HepG2 (cell line): ENCODE data around the gene CNR2. TPM values are rescaled to one million over a fixed set of nuclear protein-coding genes. Genes with fewer than 3 reads are reported as not detected.

Experiments used
- ARNT2 ChIP-seq: sonication (generic); formaldehyde crosslinking; IDR thresholded peaks from 2 replicates; pipeline ENCODE4 v1.8.0; 2022; ENCODE audit warnings: mild to moderate bottlenecking, low read depth, missing genetic modification reagents, moderate library complexity
- CBFB ChIP-seq: sonication (generic); formaldehyde crosslinking; IDR thresholded peaks from 2 replicates; pipeline ENCODE4 v1.4.0; 2020; ENCODE audit warnings: missing genetic modification reagents
- CHCHD3 ChIP-seq: sonication (generic); formaldehyde crosslinking; IDR thresholded peaks from 2 replicates; pipeline ENCODE4 v1.8.0; 2022; ENCODE audit warnings: mild to moderate bottlenecking, missing genetic modification reagents, moderate library complexity
- ELF3 ChIP-seq: IDR thresholded peaks from 2 replicates; pipeline ENCODE4 v1.6.1; 2016; ENCODE audit warnings: missing genetic modification reagents, missing compliant biosample characterization
- ISX ChIP-seq: sonication (generic); formaldehyde crosslinking; conservative IDR thresholded peaks from 2 replicates; pipeline ENCODE4 v1.5.0; 2020; ENCODE audit warnings: missing genetic modification reagents
- MED8 ChIP-seq: sonication (generic); formaldehyde crosslinking; IDR thresholded peaks from 2 replicates; pipeline ENCODE4 v1.8.1; 2023; ENCODE audit warnings: mild to moderate bottlenecking, missing genetic modification reagents; ENCODE audit not compliant: insufficient replicate concordance
- MLLT10 ChIP-seq: sonication (generic); formaldehyde crosslinking; IDR thresholded peaks from 2 replicates; pipeline ENCODE4 v1.4.0; 2020; ENCODE audit warnings: missing genetic modification reagents
- NFE2L2 ChIP-seq: fragments of 150-350 bp; IDR thresholded peaks from 2 replicates; pipeline ENCODE4 v1.6.1; 2014; ENCODE audit warnings: low read length
- NFYB ChIP-seq: sonication (generic); formaldehyde crosslinking; IDR thresholded peaks from 2 replicates; pipeline ENCODE4 v1.4.0; 2020; ENCODE audit warnings: missing genetic modification reagents
- NR0B2 ChIP-seq: sonication (generic); formaldehyde crosslinking; IDR thresholded peaks from 2 replicates; pipeline ENCODE4 v1.4.0; 2020; ENCODE audit warnings: mild to moderate bottlenecking, missing genetic modification reagents
- NR2F1 ChIP-seq, 2 experiments: fragments of 450-650 bp in 1 of 2; formaldehyde crosslinking in 1 of 2; IDR thresholded peaks; 2 replicates each; pipeline versions ENCODE4 v1.5.0 to v1.6.1; 2016 to 2020; ENCODE audit warnings: mild to moderate bottlenecking in 1 of 2, missing compliant biosample characterization in 1 of 2, missing genetic modification reagents in 1 of 2, moderate library complexity in 1 of 2
- SNAI1 ChIP-seq: sonication (generic); formaldehyde crosslinking; IDR thresholded peaks from 2 replicates; pipeline ENCODE4 v1.5.0; 2020; ENCODE audit warnings: mild to moderate bottlenecking, missing genetic modification reagents, borderline replicate concordance
- SP1 ChIP-seq, 2 experiments: fragments of 450-650 bp in 1 of 2; sonication (generic) in 1 of 2; formaldehyde crosslinking in 1 of 2; IDR thresholded peaks; 2 replicates each; pipeline versions ENCODE4 v1.4.0 to v1.6.1; 2016 to 2020; ENCODE audit warnings: missing genetic modification reagents in 1 of 2
- SRSF9 ChIP-seq: fragments of 200-400 bp; formaldehyde crosslinking; IDR thresholded peaks from 2 replicates; pipeline ENCODE4 v1.6.1; 2018; ENCODE audit warnings: borderline replicate concordance, mild to moderate bottlenecking, low read depth, low read length; ENCODE audit not compliant: insufficient read depth, poor library complexity, severe bottlenecking
- ZFY ChIP-seq: sonication (generic); formaldehyde crosslinking; IDR thresholded peaks from 2 replicates; pipeline ENCODE4 v1.4.0; 2020; ENCODE audit warnings: missing genetic modification reagents
- ZNF20 ChIP-seq: sonication (generic); formaldehyde crosslinking; IDR thresholded peaks from 2 replicates; pipeline ENCODE4 v1.4.0; 2020; ENCODE audit warnings: mild to moderate bottlenecking, moderate library complexity, missing genetic modification reagents
- ZNF367 ChIP-seq: sonication (generic); formaldehyde crosslinking; IDR thresholded peaks from 2 replicates; pipeline ENCODE4 v1.4.0; 2020; ENCODE audit warnings: missing genetic modification reagents, borderline replicate concordance
- ZNF737 ChIP-seq: sonication (generic); formaldehyde crosslinking; IDR thresholded peaks from 2 replicates; pipeline ENCODE4 v1.5.0; 2020; ENCODE audit warnings: missing genetic modification reagents, mild to moderate bottlenecking, borderline replicate concordance
- ZSCAN22 ChIP-seq: sonication (generic); formaldehyde crosslinking; IDR thresholded peaks from 2 replicates; pipeline ENCODE4 v1.4.0; 2020; ENCODE audit warnings: mild to moderate bottlenecking, missing genetic modification reagents
- polyA plus RNA-seq, 8 experiments: library from polyadenylated mRNA; depleted of rRNA in 3 of 8; stranded (reverse) in 7 of 8; unstranded in 1 of 8; fragments of >200 nt; fragmentation: Illumina TruSeq in 4 of 8; extraction: Trizol in 4 of 8; gene quantifications; 2 replicates each; pipeline versions ENCODE4 v1.2.1 to v1.2.3, GENCODE V29; 2011 to 2016; ENCODE audit warnings: low read depth in 4 of 8, missing spikeins in 1 of 8, mixed read lengths in 1 of 8; ENCODE audit not compliant: insufficient read depth in 1 of 8
- total RNA-seq, 5 experiments: library from RNA; depleted of rRNA; stranded (reverse); fragments of >200 nt; fragmentation: Illumina TruSeq; extraction: Trizol; gene quantifications; 2 replicates each; pipeline ENCODE4 v1.2.3, GENCODE V29; 2016; ENCODE audit warnings: low read depth in 1 of 5
- TF ChIP-seq, protein P1 (sequence below): sonication (generic); formaldehyde crosslinking; IDR thresholded peaks from 2 replicates; pipeline ENCODE4 v1.4.0; 2020; ENCODE audit warnings: mild to moderate bottlenecking, missing genetic modification reagents
- TF ChIP-seq, protein P2 (sequence below): sonication (generic); formaldehyde crosslinking; IDR thresholded peaks from 2 replicates; pipeline ENCODE4 v1.8.0; 2022; ENCODE audit warnings: mild to moderate bottlenecking, missing genetic modification reagents; ENCODE audit not compliant: insufficient replicate concordance
- TF ChIP-seq, protein P3 (sequence below): sonication (generic); formaldehyde crosslinking; IDR thresholded peaks from 2 replicates; pipeline ENCODE4 v1.5.0; 2020; ENCODE audit warnings: mild to moderate bottlenecking, missing genetic modification reagents, borderline replicate concordance

The CNR2 gene
- total and polyA plus RNA-seq, 2 of the 13 experiments (the other 11 are each of a cell fraction or from before 2014, with no cell fraction given) = not detected

DNA sequence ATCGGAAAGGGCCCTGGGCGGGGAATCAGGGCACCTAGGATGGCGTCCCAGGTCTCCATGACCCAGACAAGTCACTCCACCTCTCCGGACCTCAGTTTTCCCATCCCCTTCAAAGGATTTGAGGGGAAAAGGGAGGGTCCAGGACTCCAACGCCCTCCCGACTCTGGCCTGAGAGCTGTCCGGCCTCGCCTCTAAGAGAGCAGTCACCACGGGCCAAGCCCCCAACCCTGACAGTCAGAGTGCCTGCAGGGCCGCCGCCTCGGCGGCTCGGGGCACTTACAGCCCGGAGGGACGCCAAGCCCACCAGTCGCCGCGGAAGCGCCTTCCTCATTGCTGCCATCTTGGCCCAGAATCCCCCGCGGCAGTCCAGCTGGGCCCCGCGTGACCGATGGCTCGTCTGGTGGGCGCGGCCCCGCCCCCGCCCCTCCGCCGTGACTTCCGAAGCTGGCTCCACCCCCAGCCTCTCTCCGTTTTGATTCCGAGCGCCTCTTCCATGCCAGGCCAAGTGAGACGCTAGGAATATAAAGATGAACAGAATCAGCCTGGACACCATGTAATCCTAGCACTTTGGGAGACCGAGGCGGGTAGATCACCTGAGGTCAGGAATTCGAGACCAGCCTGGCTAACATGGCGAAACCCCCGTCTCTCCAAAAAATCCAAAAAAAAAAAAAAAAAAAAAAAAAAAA, 87.9 kb downstream of the CNR2 start, which contains the start of gene HMGCL (continued):
- TF ChIP-seq NFYB (CRISPR knock-in tag) = no peak
- TF ChIP-seq ZSCAN22 (CRISPR knock-in tag) = no peak
- TF ChIP-seq ZNF737 (CRISPR knock-in tag) = no peak
- TF ChIP-seq, protein P1, sequence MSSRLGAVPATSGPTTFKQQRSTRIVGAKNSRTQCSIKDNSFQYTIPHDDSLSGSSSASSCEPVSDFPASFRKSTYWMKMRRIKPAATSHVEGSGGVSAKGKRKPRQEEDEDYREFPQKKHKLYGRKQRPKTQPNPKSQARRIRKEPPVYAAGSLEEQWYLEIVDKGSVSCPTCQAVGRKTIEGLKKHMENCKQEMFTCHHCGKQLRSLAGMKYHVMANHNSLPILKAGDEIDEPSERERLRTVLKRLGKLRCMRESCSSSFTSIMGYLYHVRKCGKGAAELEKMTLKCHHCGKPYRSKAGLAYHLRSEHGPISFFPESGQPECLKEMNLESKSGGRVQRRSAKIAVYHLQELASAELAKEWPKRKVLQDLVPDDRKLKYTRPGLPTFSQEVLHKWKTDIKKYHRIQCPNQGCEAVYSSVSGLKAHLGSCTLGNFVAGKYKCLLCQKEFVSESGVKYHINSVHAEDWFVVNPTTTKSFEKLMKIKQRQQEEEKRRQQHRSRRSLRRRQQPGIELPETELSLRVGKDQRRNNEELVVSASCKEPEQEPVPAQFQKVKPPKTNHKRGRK = no peak
- peak; percentile 70 for TF ChIP-seq MED8 (CRISPR knock-in tag)
- TF ChIP-seq ZNF20 (CRISPR knock-in tag) = no peak
- TF ChIP-seq, protein P2, sequence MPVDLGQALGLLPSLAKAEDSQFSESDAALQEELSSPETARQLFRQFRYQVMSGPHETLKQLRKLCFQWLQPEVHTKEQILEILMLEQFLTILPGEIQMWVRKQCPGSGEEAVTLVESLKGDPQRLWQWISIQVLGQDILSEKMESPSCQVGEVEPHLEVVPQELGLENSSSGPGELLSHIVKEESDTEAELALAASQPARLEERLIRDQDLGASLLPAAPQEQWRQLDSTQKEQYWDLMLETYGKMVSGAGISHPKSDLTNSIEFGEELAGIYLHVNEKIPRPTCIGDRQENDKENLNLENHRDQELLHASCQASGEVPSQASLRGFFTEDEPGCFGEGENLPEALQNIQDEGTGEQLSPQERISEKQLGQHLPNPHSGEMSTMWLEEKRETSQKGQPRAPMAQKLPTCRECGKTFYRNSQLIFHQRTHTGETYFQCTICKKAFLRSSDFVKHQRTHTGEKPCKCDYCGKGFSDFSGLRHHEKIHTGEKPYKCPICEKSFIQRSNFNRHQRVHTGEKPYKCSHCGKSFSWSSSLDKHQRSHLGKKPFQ (CRISPR knock-in tag) = peak; percentile 84
- no peak for TF ChIP-seq SP1 (IDR thresholded peaks at IDR 0.05)
- peak; percentile 77 for TF ChIP-seq SP1 (CRISPR knock-in tag; IDR thresholded peaks at IDR 0.05)
- peak; percentile 55; the same call in 1 of the 2 replicates for TF ChIP-seq SNAI1 (CRISPR knock-in tag)
- no peak for TF ChIP-seq ARNT2
- no peak for TF ChIP-seq CHCHD3 (CRISPR knock-in tag)
- TF ChIP-seq NR2F1 (CRISPR knock-in tag; IDR thresholded peaks at IDR 0.05) = no peak
- TF ChIP-seq NR0B2 (CRISPR knock-in tag) = no peak
- no peak for TF ChIP-seq MLLT10
- TF ChIP-seq NFE2L2 = no peak
- TF ChIP-seq ZNF367 (CRISPR knock-in tag) = peak; percentile 90; the same call in 1 of the 2 replicates
- peak; percentile 86; the same call in 1 of the 2 replicates for TF ChIP-seq ISX
- TF ChIP-seq SRSF9 = no peak
- no peak for TF ChIP-seq CBFB (CRISPR knock-in tag)
- peak; percentile 81 for TF ChIP-seq ZFY (CRISPR knock-in tag)
- TF ChIP-seq, protein P3, sequence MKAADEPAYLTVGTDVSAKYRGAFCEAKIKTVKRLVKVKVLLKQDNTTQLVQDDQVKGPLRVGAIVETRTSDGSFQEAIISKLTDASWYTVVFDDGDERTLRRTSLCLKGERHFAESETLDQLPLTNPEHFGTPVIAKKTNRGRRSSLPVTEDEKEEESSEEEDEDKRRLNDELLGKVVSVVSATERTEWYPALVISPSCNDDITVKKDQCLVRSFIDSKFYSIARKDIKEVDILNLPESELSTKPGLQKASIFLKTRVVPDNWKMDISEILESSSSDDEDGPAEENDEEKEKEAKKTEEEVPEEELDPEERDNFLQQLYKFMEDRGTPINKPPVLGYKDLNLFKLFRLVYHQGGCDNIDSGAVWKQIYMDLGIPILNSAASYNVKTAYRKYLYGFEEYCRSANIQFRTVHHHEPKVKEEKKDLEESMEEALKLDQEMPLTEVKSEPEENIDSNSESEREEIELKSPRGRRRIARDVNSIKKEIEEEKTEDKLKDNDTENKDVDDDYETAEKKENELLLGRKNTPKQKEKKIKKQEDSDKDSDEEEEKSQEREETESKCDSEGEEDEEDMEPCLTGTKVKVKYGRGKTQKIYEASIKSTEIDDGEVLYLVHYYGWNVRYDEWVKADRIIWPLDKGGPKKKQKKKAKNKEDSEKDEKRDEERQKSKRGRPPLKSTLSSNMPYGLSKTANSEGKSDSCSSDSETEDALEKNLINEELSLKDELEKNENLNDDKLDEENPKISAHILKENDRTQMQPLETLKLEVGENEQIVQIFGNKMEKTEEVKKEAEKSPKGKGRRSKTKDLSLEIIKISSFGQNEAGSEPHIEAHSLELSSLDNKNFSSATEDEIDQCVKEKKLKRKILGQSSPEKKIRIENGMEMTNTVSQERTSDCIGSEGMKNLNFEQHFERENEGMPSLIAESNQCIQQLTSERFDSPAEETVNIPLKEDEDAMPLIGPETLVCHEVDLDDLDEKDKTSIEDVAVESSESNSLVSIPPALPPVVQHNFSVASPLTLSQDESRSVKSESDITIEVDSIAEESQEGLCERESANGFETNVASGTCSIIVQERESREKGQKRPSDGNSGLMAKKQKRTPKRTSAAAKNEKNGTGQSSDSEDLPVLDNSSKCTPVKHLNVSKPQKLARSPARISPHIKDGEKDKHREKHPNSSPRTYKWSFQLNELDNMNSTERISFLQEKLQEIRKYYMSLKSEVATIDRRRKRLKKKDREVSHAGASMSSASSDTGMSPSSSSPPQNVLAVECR (CRISPR knock-in tag) = peak; percentile 89
- TF ChIP-seq ELF3 (CRISPR knock-in tag) = peak; percentile 60
